Measurements from ENCODE around the gene LCE2A.
A peak's percentile ranks its signal among the peaks of the same experiment; 100 is the strongest.

Gene LCE2A

DNA sequence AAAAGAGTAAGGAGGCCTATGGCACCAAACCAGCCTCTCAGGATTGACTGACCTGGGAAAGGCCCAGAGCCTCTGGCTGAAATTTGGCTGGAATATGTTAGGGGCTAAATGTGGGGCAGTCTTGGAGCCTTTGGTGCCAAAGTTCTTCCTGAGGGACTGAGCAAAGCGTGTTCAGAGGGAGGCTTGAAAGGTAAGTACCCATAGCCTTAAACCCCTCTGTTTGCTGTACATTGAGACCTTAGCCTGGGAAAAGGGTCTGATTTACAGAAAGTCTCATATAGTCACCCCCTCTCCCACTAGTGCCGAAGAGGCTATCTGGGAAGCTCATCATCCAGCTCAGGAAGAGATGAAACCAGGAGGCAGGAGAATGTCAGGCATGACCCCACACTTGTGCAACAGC, 9.7 kb downstream of the LCE2A start, which contains the start of gene LCE4A:
LCE4A (plus strand) TSS at position 301 of the 400 bp plus-strand sequence. CDS start 916 bp downstream, outside the sequence.
- no peak for TF ChIP-seq CTCF (IDR thresholded peaks at IDR 0.05; ENCODE audit: low read depth, low read length)
- in situ Hi-C loops (cut with HindIII; ENCODE audit: low sequenced_read_pairs): no loop called here
- no peak for DNase-seq (ENCODE audit: low read depth, low spot score)
- H3K4me3 ChIP-seq (ENCODE audit: low read depth, low read length): no peak within 1 kb of the TSS

DNA sequence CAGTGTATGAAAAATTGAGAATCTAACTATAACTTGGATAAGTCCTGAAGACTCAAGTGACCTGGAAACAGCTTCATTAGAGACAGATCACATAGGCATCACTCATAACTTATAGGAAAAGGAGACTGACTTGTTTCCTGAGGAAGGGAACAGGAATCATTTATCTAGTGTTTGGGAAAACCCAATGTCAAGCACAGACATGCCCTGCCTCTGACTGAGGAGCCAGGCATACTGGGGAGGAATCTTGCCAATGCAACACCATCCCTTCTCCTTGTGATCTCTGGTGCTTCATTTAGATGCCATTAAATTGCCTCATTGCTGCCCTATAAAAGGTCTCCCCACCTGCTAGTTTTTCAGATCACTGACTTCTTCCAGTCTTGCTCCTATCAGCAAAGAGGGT, 20.1 kb downstream of the LCE2A start:
- no peak for TF ChIP-seq CTCF (IDR thresholded peaks at IDR 0.05; ENCODE audit: low read depth, low read length)
- DNase-seq (ENCODE audit: low read depth, low spot score): no peak
- H3K4me3 ChIP-seq (ENCODE audit: low read depth, low read length): no peak overlapping the region
- in situ Hi-C loops (cut with HindIII; ENCODE audit: low sequenced_read_pairs): no loop called here

DNA sequence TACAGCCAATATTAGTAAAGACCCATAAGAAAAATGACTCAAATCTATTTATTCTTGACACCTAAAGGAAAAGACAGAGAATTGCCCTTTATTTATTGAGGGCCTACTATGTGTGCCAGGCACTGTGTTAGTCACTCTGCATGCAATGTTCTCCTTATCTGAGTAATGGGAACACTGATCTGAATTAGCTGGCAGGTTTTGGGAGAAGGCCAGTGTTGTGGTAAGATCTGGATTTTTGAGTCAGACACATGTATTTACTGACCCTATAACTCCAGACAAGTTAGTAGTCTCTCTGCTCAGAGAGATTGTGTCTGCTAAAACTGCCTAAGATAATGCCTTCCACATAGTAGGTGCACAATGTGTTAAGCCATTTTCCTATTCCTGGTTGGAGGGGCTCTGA, 27.1 kb downstream of the LCE2A start:
- no peak for DNase-seq (ENCODE audit: low read depth, low spot score)
- TF ChIP-seq CTCF (IDR thresholded peaks at IDR 0.05; ENCODE audit: low read depth, low read length): no peak
- H3K4me3 ChIP-seq (ENCODE audit: low read depth, low read length): no peak overlapping the region
- in situ Hi-C loops (cut with HindIII; ENCODE audit: low sequenced_read_pairs): no loop called here

DNA sequence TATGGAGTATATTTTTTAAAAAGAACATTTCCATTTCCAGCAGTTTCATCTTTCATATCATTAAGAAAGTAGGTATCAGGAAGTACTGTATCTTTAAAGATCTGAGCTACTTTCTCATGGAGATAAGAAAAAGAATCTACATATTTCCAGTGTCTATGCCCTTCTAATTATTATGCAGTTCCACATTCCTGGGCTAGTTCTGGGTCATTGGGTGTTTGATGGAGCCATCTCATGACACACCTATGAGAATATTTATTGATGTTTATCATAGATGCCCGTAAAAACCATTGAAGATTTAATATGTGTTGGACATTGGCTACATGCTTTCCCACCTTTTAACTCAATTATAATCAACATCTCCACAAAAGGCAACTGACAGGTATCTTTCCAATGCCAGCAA, 30.8 kb downstream of the LCE2A start:
- H3K4me3 ChIP-seq (ENCODE audit: low read depth, low read length): no peak overlapping the region
- in situ Hi-C loops (cut with HindIII; ENCODE audit: low sequenced_read_pairs): no loop called here
- no peak for TF ChIP-seq CTCF (IDR thresholded peaks at IDR 0.05; ENCODE audit: low read depth, low read length)
- DNase-seq (ENCODE audit: low read depth, low spot score): no peak

DNA sequence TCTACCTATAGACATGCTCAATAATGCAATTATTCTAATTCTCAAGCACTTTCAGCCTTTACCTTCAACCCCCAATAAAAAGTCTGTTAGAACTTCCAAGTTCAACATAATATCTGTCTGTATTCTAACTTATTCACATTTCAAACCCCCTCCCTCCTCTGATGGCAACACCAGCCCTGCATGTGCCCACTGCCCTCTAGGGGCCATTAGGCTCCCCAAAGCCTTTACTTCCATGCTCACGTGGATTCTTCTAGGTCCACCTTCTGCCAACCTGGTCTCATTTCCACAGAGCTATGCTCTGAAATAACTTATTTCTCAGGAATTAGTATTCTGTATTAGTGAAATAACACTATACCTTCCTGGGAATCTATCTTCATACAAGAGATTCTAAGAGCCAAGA, 37.5 kb downstream of the LCE2A start:
- DNase-seq (ENCODE audit: low read depth, low spot score): no peak
- in situ Hi-C loops (cut with HindIII; ENCODE audit: low sequenced_read_pairs): no loop called here
- no peak overlapping the region for H3K4me3 ChIP-seq (ENCODE audit: low read depth, low read length)
- TF ChIP-seq CTCF (IDR thresholded peaks at IDR 0.05; ENCODE audit: low read depth, low read length): peak; percentile 12

GRCh38 chr1:152737997-152738396, 39.9 kb downstream of the LCE2A start:
- no peak for DNase-seq (ENCODE audit: low read depth, low spot score)
- in situ Hi-C loops (cut with HindIII; ENCODE audit: low sequenced_read_pairs): no loop called here
- no peak overlapping the region for H3K4me3 ChIP-seq (ENCODE audit: low read depth, low read length)
- TF ChIP-seq CTCF (IDR thresholded peaks at IDR 0.05; ENCODE audit: low read depth, low read length): no peak

DNA sequence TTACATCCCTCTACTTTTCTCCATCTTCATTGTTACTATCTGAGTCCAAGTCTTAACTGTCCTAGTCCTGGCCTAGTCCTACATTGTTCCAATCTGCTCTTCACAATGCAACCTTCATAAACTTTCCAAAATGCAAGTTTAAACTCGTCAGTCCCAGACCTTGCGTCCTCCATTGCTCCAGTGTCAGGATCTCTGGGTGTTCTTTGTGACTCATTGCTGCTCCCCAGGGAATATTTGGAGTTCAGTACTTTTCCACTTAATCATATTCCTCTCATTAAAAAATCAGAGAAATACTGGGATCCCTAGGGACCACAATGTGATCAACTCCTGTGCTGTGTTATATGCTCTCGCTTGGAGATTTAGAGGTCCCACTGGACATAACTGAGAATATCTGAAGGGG, 41.7 kb downstream of the LCE2A start:
- no peak overlapping the region for H3K4me3 ChIP-seq (ENCODE audit: low read depth, low read length)
- in situ Hi-C loops (cut with HindIII; ENCODE audit: low sequenced_read_pairs): no loop called here
- no peak for TF ChIP-seq CTCF (IDR thresholded peaks at IDR 0.05; ENCODE audit: low read depth, low read length)
- no peak for DNase-seq (ENCODE audit: low read depth, low spot score)
